NCI-H2107 treated with DMSO at 0.1 percent for 48 hours (cell line): ENCODE data around the gene ADCYAP1.

Experiments
- DNase-seq: peaks from one replicate; lab custom pipeline; 2025; ENCODE audit not compliant: unreplicated experiment; lab: John Stamatoyannopoulos, UW

Gene ADCYAP1

GRCh38 chr18:959854-960253 lies 55.2 kb downstream of the ADCYAP1 start:
- no peak for DNase-seq
